ENCODE results near the gene SUSD2. TPM values are rescaled to one million over a fixed set of nuclear protein-coding genes. Genes with fewer than 3 reads are reported as not detected.
"Not testable (repeated sequence)": the region's sequence is repeated elsewhere in the genome, so short reads cannot be mapped to it uniquely, and the experiment has no call there.

SUSD2 gene
- total and polyA plus RNA-seq, 8 donors = 0.35 to 7.2 (median 2.5) TPM

- TF ChIP-seq CTCF (IDR thresholded peaks at IDR 0.05) = no peak
Observed at GRCh38 chr22:24178502-24179440, 2.5 kb upstream of the SUSD2 start.

GRCh38 chr22:24179478-24180210 is 1.6 kb upstream of the SUSD2 start:
- Histone ChIP-seq H3K4me3 (no peak overlapping the region), H3K4me1 (no peaks in the 10 kb centered on the region), H3K36me3 (no peaks in the 10 kb centered on the region), H3K27ac (no peak overlapping the region), H3K9me3 (no peaks in the 10 kb centered on the region), H3K27me3 (no peaks in the 10 kb centered on the region)
- intact Hi-C loops (cut with DNase I) = loop anchor here in 1 of 3 donors (10.0 kb wide), 1 partner anchor 175 kb away; the partner anchor contains the start of gene GSTT4
- DNase-seq (peak in 2 of 6 donors; percentile 15 to 49), ATAC-seq (no peak), FAIRE-seq (no peak)
- TF ChIP-seq CTCF (IDR thresholded peaks at IDR 0.05) = no peak
- 79 to 83% methylated on average over 17 of the region's 17 CpGs for WGBS, 2 donors

More at GRCh38 chr22:24178502-24179440, 2.5 kb upstream of the SUSD2 start:
- Histone ChIP-seq H3K27ac (no peak overlapping the region), H3K27me3 (no peaks in the 10 kb centered on the region), H3K4me1 (no peaks in the 10 kb centered on the region), H3K36me3 (no peaks in the 10 kb centered on the region), H3K4me3 (no peak overlapping the region), H3K9me3 (no peaks in the 10 kb centered on the region)
- DNase-seq (peak in 1 of 6 donors; percentile 49), FAIRE-seq (no peak), ATAC-seq (no peak)
- intact Hi-C loops (cut with DNase I) = loop anchor here in 1 of 3 donors (10.0 kb wide), 1 partner anchor 174 kb away; the partner anchor contains the start of gene GSTT4
- WGBS, 2 donors = 89 to 90% methylated on average over 21 of the region's 21 CpGs

- FAIRE-seq = no peak
- intact Hi-C loops (cut with DNase I) = no loop called here
- H3K4me1 ChIP-seq = no peaks in the 10 kb centered on the region
- 78 to 83% methylated on average over 16 of the region's 16 CpGs for WGBS, 2 donors
- TF ChIP-seq CTCF (IDR thresholded peaks at IDR 0.05) = no peak
- no peak overlapping the region for H3K4me3 ChIP-seq
- H3K36me3 ChIP-seq = no peaks in the 10 kb centered on the region
- H3K9me3 ChIP-seq = no peaks in the 10 kb centered on the region
- peak in 1 of 4 donors; percentile 5 for ATAC-seq
- DNase-seq = peak in 2 of 6 donors; percentile 20 to 60
- H3K27me3 ChIP-seq = no peaks in the 10 kb centered on the region
- H3K27ac ChIP-seq = no peak overlapping the region
Observed at GRCh38 chr22:24180316-24181087, 785 bp upstream of the SUSD2 start.

GRCh38 chr22:24181996-24182899 is 961 bp downstream of the SUSD2 start:
- Histone ChIP-seq H3K4me3 (no peak overlapping the region), H3K27me3 (no peaks in the 10 kb centered on the region), H3K9me3 (no peaks in the 10 kb centered on the region), H3K27ac (no peak overlapping the region), H3K4me1 (no peaks in the 10 kb centered on the region), H3K36me3 (no peaks in the 10 kb centered on the region)
- intact Hi-C loops (cut with DNase I) = no loop called here
- TF ChIP-seq CTCF (IDR thresholded peaks at IDR 0.05) = no peak
- no peak for ATAC-seq
- no peak for FAIRE-seq
- DNase-seq = peak in 2 of 6 donors; percentile 22 to 54
- WGBS, 2 donors = 78 to 79% methylated on average over 19 to 20 of the region's 20 CpGs

GRCh38 chr22:24182900-24183246 is 1.6 kb downstream of the SUSD2 start:
- H3K36me3 ChIP-seq; FAIRE-seq; H3K27me3 ChIP-seq; H3K9me3 ChIP-seq; ATAC-seq; H3K27ac ChIP-seq; H3K4me3 ChIP-seq; intact Hi-C loops (cut with DNase I); H3K4me1 ChIP-seq: not testable (repeated sequence)
- 75 to 81% methylated on average over 11 of the region's 11 CpGs for WGBS, 2 donors
- DNase-seq = peak in 2 of 6 donors; percentile 9 to 38
